Mucosa of rectum (tissue), 2 donors: ENCODE measurements around the gene FRY.

Experiments used
- H3K27ac ChIP-seq, 2 donors: one replicate each; pipeline ENCODE4 v1.7.0; 2013; ENCODE audit warnings: inconsistent platforms in 2 of 2, low read depth in 2 of 2, low read length in 2 of 2
- H3K27me3 ChIP-seq, 2 donors: one replicate each; pipeline ENCODE4 v1.7.0; 2013; ENCODE audit warnings: low read length in 2 of 2; ENCODE audit not compliant: control insufficient read depth in 2 of 2, insufficient read depth in 2 of 2
- H3K36me3 ChIP-seq, 2 donors: one replicate each; pipeline ENCODE4 v1.7.0; 2013; ENCODE audit warnings: low read length in 2 of 2; ENCODE audit not compliant: control insufficient read depth in 2 of 2, insufficient read depth in 2 of 2
- H3K4me1 ChIP-seq, 2 donors: one replicate each; pipeline ENCODE4 v1.7.0; 2013; ENCODE audit warnings: low read length in 2 of 2, mild to moderate bottlenecking in 1 of 2; ENCODE audit not compliant: control insufficient read depth in 2 of 2, insufficient read depth in 2 of 2
- H3K4me3 ChIP-seq, 2 donors: one replicate each; pipeline ENCODE4 v1.7.0; 2013; ENCODE audit warnings: low read length in 2 of 2
- H3K9ac ChIP-seq, 2 donors: one replicate each; pipeline ENCODE4 v1.7.0; 2013; ENCODE audit warnings: low read length in 2 of 2, low read depth in 1 of 2, mild to moderate bottlenecking in 1 of 2
- H3K9me3 ChIP-seq, 2 donors: one replicate each; pipeline ENCODE4 v1.7.0; 2013; ENCODE audit warnings: low read length in 2 of 2; ENCODE audit not compliant: control insufficient read depth in 2 of 2
- donor health status: healthy.
- donor health status: Normal muscosa, but diverticular disease.

The FRY gene

GRCh38 chr13:32135655-32136054, 104.1 kb downstream of the FRY start:
- no peak overlapping the region for H3K9ac ChIP-seq
- no peaks in the 10 kb centered on the region for H3K27me3 ChIP-seq
- H3K4me3 ChIP-seq = no peak overlapping the region
- no peaks in the 10 kb centered on the region for H3K4me1 ChIP-seq
- H3K9me3 ChIP-seq = no peaks in the 10 kb centered on the region
- H3K27ac ChIP-seq = no peak overlapping the region
- no peaks in the 10 kb centered on the region for H3K36me3 ChIP-seq

GRCh38 chr13:32136061-32136460, 104.5 kb downstream of the FRY start:
- H3K4me3 ChIP-seq = no peak overlapping the region
- H3K9me3 ChIP-seq = no peaks in the 10 kb centered on the region
- no peaks in the 10 kb centered on the region for H3K4me1 ChIP-seq
- H3K27me3 ChIP-seq = no peaks in the 10 kb centered on the region
- H3K27ac ChIP-seq = no peak overlapping the region
- no peak overlapping the region for H3K9ac ChIP-seq
- no peaks in the 10 kb centered on the region for H3K36me3 ChIP-seq

GRCh38 chr13:32136716-32137115, 105.1 kb downstream of the FRY start:
- no peaks in the 10 kb centered on the region for H3K27me3 ChIP-seq
- H3K4me1 ChIP-seq = no peaks in the 10 kb centered on the region
- no peaks in the 10 kb centered on the region for H3K36me3 ChIP-seq
- H3K4me3 ChIP-seq = no peak overlapping the region
- no peak overlapping the region for H3K9ac ChIP-seq
- H3K9me3 ChIP-seq = no peaks in the 10 kb centered on the region
- H3K27ac ChIP-seq = no peak overlapping the region

GRCh38 chr13:32139251-32139650, 107.7 kb downstream of the FRY start:
- H3K36me3 ChIP-seq = no peaks in the 10 kb centered on the region
- no peaks in the 10 kb centered on the region for H3K9me3 ChIP-seq
- H3K27ac ChIP-seq = no peak overlapping the region
- H3K4me1 ChIP-seq = no peaks in the 10 kb centered on the region
- no peak overlapping the region for H3K9ac ChIP-seq
- no peaks in the 10 kb centered on the region for H3K27me3 ChIP-seq
- no peak overlapping the region for H3K4me3 ChIP-seq

- no peak overlapping the region for H3K4me3 ChIP-seq
- H3K4me1 ChIP-seq = no peaks in the 10 kb centered on the region
Measured at GRCh38 chr13:32140109-32140508, 108.5 kb downstream of the FRY start.

GRCh38 chr13:32141462-32141861, 109.9 kb downstream of the FRY start:
- Histone ChIP-seq H3K4me1 (no peaks in the 10 kb centered on the region), H3K9me3 (no peaks in the 10 kb centered on the region), H3K4me3 (no peak overlapping the region), H3K9ac (no peak overlapping the region), H3K36me3 (no peaks in the 10 kb centered on the region), H3K27ac (no peak overlapping the region), H3K27me3 (no peaks in the 10 kb centered on the region)

More at GRCh38 chr13:32140109-32140508, 108.5 kb downstream of the FRY start:
- Histone ChIP-seq H3K9me3 (no peaks in the 10 kb centered on the region), H3K27me3 (no peaks in the 10 kb centered on the region), H3K27ac (no peak overlapping the region), H3K9ac (no peak overlapping the region), H3K36me3 (no peaks in the 10 kb centered on the region)

- Histone ChIP-seq H3K27me3 (no peaks in the 10 kb centered on the region), H3K4me1 (no peaks in the 10 kb centered on the region), H3K9me3 (no peaks in the 10 kb centered on the region), H3K27ac (no peak overlapping the region), H3K4me3 (no peak overlapping the region), H3K36me3 (no peaks in the 10 kb centered on the region), H3K9ac (no peak overlapping the region)
Measured at GRCh38 chr13:32142115-32142514, 110.5 kb downstream of the FRY start.

GRCh38 chr13:32142956-32143375, 111.4 kb downstream of the FRY start:
- no peak overlapping the region for H3K27ac ChIP-seq
- H3K27me3 ChIP-seq = no peaks in the 10 kb centered on the region
- no peaks in the 10 kb centered on the region for H3K36me3 ChIP-seq
- no peak overlapping the region for H3K4me3 ChIP-seq
- no peaks in the 10 kb centered on the region for H3K4me1 ChIP-seq
- no peak overlapping the region for H3K9ac ChIP-seq
- H3K9me3 ChIP-seq = no peaks in the 10 kb centered on the region

GRCh38 chr13:32147193-32147592, 115.6 kb downstream of the FRY start:
- no peak overlapping the region for H3K27ac ChIP-seq

GRCh38 chr13:32147976-32148375, 116.4 kb downstream of the FRY start:
- Histone ChIP-seq H3K4me1 (no peaks in the 10 kb centered on the region), H3K9me3 (no peaks in the 10 kb centered on the region), H3K4me3 (no peak overlapping the region), H3K36me3 (no peaks in the 10 kb centered on the region), H3K9ac (no peak overlapping the region), H3K27ac (no peak overlapping the region), H3K27me3 (no peaks in the 10 kb centered on the region)

More at GRCh38 chr13:32147193-32147592, 115.6 kb downstream of the FRY start:
- H3K36me3 ChIP-seq = no peaks in the 10 kb centered on the region
- no peaks in the 10 kb centered on the region for H3K4me1 ChIP-seq
- no peaks in the 10 kb centered on the region for H3K9me3 ChIP-seq
- H3K4me3 ChIP-seq = no peak overlapping the region
- no peaks in the 10 kb centered on the region for H3K27me3 ChIP-seq
- H3K9ac ChIP-seq = no peak overlapping the region

- Histone ChIP-seq H3K27me3 (no peaks in the 10 kb centered on the region), H3K27ac (peak overlapping the region; percentile 19), H3K36me3 (no peaks in the 10 kb centered on the region), H3K9ac (no peak overlapping the region), H3K4me3 (no peak overlapping the region), H3K9me3 (no peaks in the 10 kb centered on the region), H3K4me1 (no peaks in the 10 kb centered on the region)
Measured at GRCh38 chr13:32150239-32150638, 118.7 kb downstream of the FRY start.
